GM23338 (cell line): ENCODE results near the gene LRBA. TPM values are rescaled to one million over a fixed set of nuclear protein-coding genes. Genes with fewer than 3 reads are reported as not detected.

ENCODE experiments used
- ATAC-seq: fragments of 200-7000 bp; cut with Tn5 transposase; 3 replicates; pipeline ENCODE4 v1.9.1; 2020
- DNase-seq: peaks from one replicate; pipeline ENCODE4 v3.0.0-alpha.2; 2015; ENCODE audit warnings: low spot score
- H2AFZ ChIP-seq: fragments of 200-600 bp; sonication (generic); 2 replicates; pipeline ENCODE4 v1.8.0; 2016; ENCODE audit warnings: antibody characterized with exemption, mild to moderate bottlenecking, moderate library complexity
- H3F3A ChIP-seq: fragments of 200-600 bp; sonication (generic); replicated peaks from 2 replicates; pipeline ENCODE4 v1.8.0; 2017; ENCODE audit warnings: antibody characterized with exemption, mixed run types, low read depth
- H3K27ac ChIP-seq: fragments of 200-600 bp; sonication (generic); 2 replicates; pipeline ENCODE4 v1.6.1; 2016; ENCODE audit warnings: low read depth
- H3K27me3 ChIP-seq: fragments of 200-600 bp; sonication (generic); 2 replicates; pipeline ENCODE4 v1.8.0; 2016; ENCODE audit warnings: mild to moderate bottlenecking, mixed run types, moderate library complexity; ENCODE audit not compliant: insufficient read depth
- H3K36me3 ChIP-seq: fragments of 200-600 bp; sonication (generic); 2 replicates; pipeline ENCODE4 v1.8.0; 2016; ENCODE audit warnings: mild to moderate bottlenecking; ENCODE audit not compliant: insufficient read depth
- H3K4me1 ChIP-seq: fragments of 200-600 bp; sonication (generic); 2 replicates; pipeline ENCODE4 v1.8.0; 2016; ENCODE audit warnings: mild to moderate bottlenecking, moderate library complexity; ENCODE audit not compliant: insufficient read depth
- H3K4me2 ChIP-seq: fragments of 200-600 bp; sonication (generic); 2 replicates; pipeline ENCODE4 v1.7.1; 2017; ENCODE audit warnings: mixed run types
- H3K4me3 ChIP-seq: fragments of 200-600 bp; sonication (generic); 2 replicates; pipeline ENCODE4 v1.6.1; 2016; ENCODE audit warnings: mixed run types
- H3K79me2 ChIP-seq: fragments of 200-600 bp; sonication (generic); replicated peaks from 2 replicates; pipeline ENCODE4 v1.8.0; 2017; ENCODE audit warnings: mild to moderate bottlenecking; ENCODE audit not compliant: insufficient read depth
- H3K9me2 ChIP-seq: fragments of 200-600 bp; sonication (generic); 2 replicates; pipeline ENCODE4 v1.8.0; 2017; ENCODE audit not compliant: insufficient read depth
- H4K20me1 ChIP-seq: fragments of 200-600 bp; sonication (generic); replicated peaks from 2 replicates; pipeline ENCODE4 v1.8.0; 2017; ENCODE audit warnings: mild to moderate bottlenecking; ENCODE audit not compliant: insufficient read depth
- H3K27ac Mint-ChIP-seq: 2 replicates; pipeline ENCODE4 v1.8.0; 2020; ENCODE audit warnings: inconsistent platforms, mild to moderate bottlenecking, moderate library complexity, mixed read lengths
- H3K27me3 Mint-ChIP-seq: 3 replicates; pipeline ENCODE4 v1.8.0; 2022; ENCODE audit warnings: low read depth, mild to moderate bottlenecking, moderate library complexity, mixed read lengths, inconsistent platforms; ENCODE audit not compliant: insufficient read depth, poor library complexity
- H3K36me3 Mint-ChIP-seq: 3 replicates; pipeline ENCODE4 v1.8.0; 2021; ENCODE audit warnings: low read depth, mild to moderate bottlenecking, inconsistent platforms, moderate library complexity, mixed read lengths
- H3K4me1 Mint-ChIP-seq: 3 replicates; pipeline ENCODE4 v1.8.0; 2020; ENCODE audit warnings: mild to moderate bottlenecking, inconsistent platforms, mixed read lengths
- H3K4me3 Mint-ChIP-seq: 3 replicates; pipeline ENCODE4 v1.8.0; 2021; ENCODE audit warnings: moderate library complexity, mild to moderate bottlenecking, inconsistent platforms, mixed read lengths
- H3K9me3 Mint-ChIP-seq: 3 replicates; pipeline ENCODE4 v1.8.0; 2020; ENCODE audit warnings: moderate library complexity, mild to moderate bottlenecking, inconsistent platforms, mixed read lengths
- CREB1 ChIP-seq: fragments of 250-450 bp; sonication (Bioruptor Pico); IDR thresholded peaks from 2 replicates; pipeline ENCODE4 v1.5.0; 2020; ENCODE audit warnings: low read depth, mild to moderate bottlenecking, moderate library complexity
- EZH2 ChIP-seq: fragments of 200-600 bp; sonication (generic); IDR thresholded peaks from one replicate; pipeline ENCODE4 v1.8.0; 2017; ENCODE audit warnings: antibody characterized with exemption, mild to moderate bottlenecking, low read depth; ENCODE audit not compliant: unreplicated experiment
- EZH2phosphoT487 ChIP-seq: fragments of 200-600 bp; sonication (generic); IDR thresholded peaks from one replicate; pipeline ENCODE4 v1.8.1; 2018; ENCODE audit warnings: antibody characterized with exemption; ENCODE audit not compliant: unreplicated experiment
- JUNB ChIP-seq: IDR thresholded peaks from one replicate; pipeline ENCODE4 v1.6.1; 2016; ENCODE audit warnings: antibody characterized with exemption; ENCODE audit not compliant: unreplicated experiment
- POLR2AphosphoS5 ChIP-seq: IDR thresholded peaks from 2 replicates; pipeline ENCODE4 v1.6.1; 2016; ENCODE audit warnings: antibody characterized with exemption, low read depth
- REST ChIP-seq: IDR thresholded peaks from one replicate; pipeline ENCODE4 v1.6.1; 2018; ENCODE audit warnings: antibody characterized with exemption; ENCODE audit not compliant: unreplicated experiment
- STAT1 ChIP-seq: IDR thresholded peaks from one replicate; pipeline ENCODE4 v1.6.1; 2016; ENCODE audit warnings: antibody characterized with exemption; ENCODE audit not compliant: unreplicated experiment
- ZNF114 ChIP-seq: fragments of 250-450 bp; sonication (Bioruptor Pico); IDR thresholded peaks from 2 replicates; pipeline ENCODE4 v1.5.0; 2020; ENCODE audit warnings: mild to moderate bottlenecking, moderate library complexity
- ZNF331 ChIP-seq: fragments of 250-450 bp; sonication (Bioruptor Pico); IDR thresholded peaks from 2 replicates; pipeline ENCODE4 v1.5.0; 2020; ENCODE audit warnings: low read depth, mild to moderate bottlenecking, moderate library complexity
- polyA plus RNA-seq: library from polyadenylated mRNA; unstranded; fragments of >200 nt; fragmentation: Nextera tagmentation; extraction: Ambion mirVana; gene quantifications from 2 replicates; pipeline ENCODE4 v1.2.1, GENCODE V29; 2016
- total RNA-seq: library from RNA; depleted of rRNA; stranded (reverse); fragments of >200 nt; shearing (Covaris generic); gene quantifications from 2 replicates; pipeline ENCODE4 v1.2.3, GENCODE V29; 2014

LRBA gene
- total and polyA plus RNA-seq, 2 experiments from 2014 or later = 23.3 to 126 TPM

- ATAC-seq (no peak), DNase-seq (no peak)
- Histone ChIP-seq H3K36me3 (no peaks in the 10 kb centered on the region), H3K27me3 (no peaks in the 10 kb centered on the region), H3F3A (no peaks in the 10 kb centered on the region), H2AFZ (no peak overlapping the region), H3K9me2 (no peaks in the 10 kb centered on the region), H3K4me3 (no peak overlapping the region), H4K20me1 (no peaks in the 10 kb centered on the region), H3K79me2 (no peaks in the 10 kb centered on the region), H3K4me2 (no peak overlapping the region), H3K27ac (no peak overlapping the region), H3K4me1 (no peaks in the 10 kb centered on the region)
- H3K4me1 Mint-ChIP-seq = no peaks in the 10 kb centered on the region
- H3K27me3 Mint-ChIP-seq = peaks cover 2% of the 10 kb centered on the region
- no peak overlapping the region for H3K27ac Mint-ChIP-seq
- TF ChIP-seq ZNF331 (CRISPR knock-in tag) = no peak
- no peak for TF ChIP-seq CREB1 (CRISPR knock-in tag)
- TF ChIP-seq STAT1 = no peak
- TF ChIP-seq EZH2 = no peak
- no peak for TF ChIP-seq POLR2AphosphoS5
- TF ChIP-seq EZH2phosphoT487 = no peak
- no peak for TF ChIP-seq JUNB
- TF ChIP-seq ZNF114 (CRISPR knock-in tag) = no peak
- TF ChIP-seq REST = no peak
- H3K9me3 Mint-ChIP-seq = no peaks in the 10 kb centered on the region
- no peaks in the 10 kb centered on the region for H3K36me3 Mint-ChIP-seq
- no peak overlapping the region for H3K4me3 Mint-ChIP-seq
Observed at GRCh38 chr4:150714462-150715438, 300.3 kb downstream of the LRBA start.

- Histone ChIP-seq H4K20me1 (no peaks in the 10 kb centered on the region), H3K9me2 (no peaks in the 10 kb centered on the region)
- TF ChIP-seq POLR2AphosphoS5 (no peak), EZH2 (no peak), ZNF331 (CRISPR knock-in tag) (no peak), REST (no peak)
Observed at GRCh38 chr4:150713251-150713650, 301.8 kb downstream of the LRBA start.

More at GRCh38 chr4:150713251-150713650, 301.8 kb downstream of the LRBA start:
- Histone ChIP-seq H3K4me3 (no peak overlapping the region), H3K79me2 (no peaks in the 10 kb centered on the region), H3K27ac (no peak overlapping the region), H3K27me3 (no peaks in the 10 kb centered on the region), H3K4me1 (no peaks in the 10 kb centered on the region), H3F3A (no peaks in the 10 kb centered on the region), H2AFZ (no peak overlapping the region), H3K36me3 (no peaks in the 10 kb centered on the region), H3K4me2 (no peak overlapping the region)
- ATAC-seq (no peak), DNase-seq (no peak)
- no peak overlapping the region for H3K4me3 Mint-ChIP-seq
- no peaks in the 10 kb centered on the region for H3K36me3 Mint-ChIP-seq
- H3K27me3 Mint-ChIP-seq = no peaks in the 10 kb centered on the region
- no peaks in the 10 kb centered on the region for H3K4me1 Mint-ChIP-seq
- no peaks in the 10 kb centered on the region for H3K9me3 Mint-ChIP-seq
- no peak overlapping the region; the same call in 1 of the 2 replicates for H3K27ac Mint-ChIP-seq
